MCF 10A (cell line): Measurements from ENCODE around the gene NMD3. TPM values are rescaled to one million over a fixed set of nuclear protein-coding genes. Genes with fewer than 3 reads are reported as not detected.

Experiments
- BruUV-seq: library from RNA; stranded (reverse); fragments of 400-500 nt; replicated peaks from 2 replicates; lab custom pipeline; 2021; lab: Mats Ljungman, UMichigan
- CTCF ChIA-PET: fragments of 300-600 bp; sonication (Branson Sonifier 250); formaldehyde crosslinking; extraction: SDS; loops from one replicate; lab custom pipeline; 2021; ENCODE audit warnings: antibody characterized with exemption, inconsistent platforms; lab: Yijun Ruan, JAX
- POLR2A ChIA-PET: fragments of 300-600, 350-650 bp; sonication (Branson Sonifier 250); formaldehyde crosslinking; extraction: SDS; loops from one replicate; lab custom pipeline; 2020; ENCODE audit warnings: antibody characterized with exemption, inconsistent platforms; lab: Yijun Ruan, JAX
- DNase-seq: peaks from one replicate; pipeline ENCODE4 v3.0.0-alpha.2; 2018; ENCODE audit not compliant: unreplicated experiment
- H3K27ac Mint-ChIP-seq: one replicate; pipeline ENCODE4 v1.8.0; 2022; ENCODE audit warnings: mild to moderate bottlenecking, low read depth, mixed read lengths; ENCODE audit not compliant: unreplicated experiment
- H3K27me3 Mint-ChIP-seq: one replicate; pipeline ENCODE4 v1.8.0; 2022; ENCODE audit warnings: mixed read lengths; ENCODE audit not compliant: insufficient read depth, unreplicated experiment
- H3K36me3 Mint-ChIP-seq: one replicate; pipeline ENCODE4 v1.8.0; 2022; ENCODE audit warnings: mild to moderate bottlenecking, moderate library complexity, mixed read lengths; ENCODE audit not compliant: insufficient read depth, unreplicated experiment
- H3K4me1 Mint-ChIP-seq: one replicate; pipeline ENCODE4 v1.8.0; 2022; ENCODE audit warnings: mixed read lengths; ENCODE audit not compliant: insufficient read depth, unreplicated experiment
- H3K4me3 Mint-ChIP-seq: one replicate; pipeline ENCODE4 v1.8.0; 2022; ENCODE audit warnings: mild to moderate bottlenecking, moderate library complexity, mixed read lengths; ENCODE audit not compliant: unreplicated experiment
- H3K9me3 Mint-ChIP-seq: one replicate; pipeline ENCODE4 v1.8.0; 2022; ENCODE audit warnings: mixed read lengths; ENCODE audit not compliant: unreplicated experiment
- intact Hi-C: fragments of 100-400 bp; cut with micrococcal nuclease; formaldehyde crosslinking; loops from 2 replicates; pipeline ENCODE4 v1.14.1; 2022
- total RNA-seq: library from RNA; stranded (reverse); gene quantifications from 2 replicates; pipeline ENCODE4 v1.2.3, GENCODE V29; 2022
- TF ChIP-seq, protein P1 (sequence below): fragments of 200-600 bp; IDR thresholded peaks from one replicate; pipeline ENCODE4 v1.8.0; 2022; ENCODE audit warnings: antibody characterized with exemption, mild to moderate bottlenecking; ENCODE audit not compliant: unreplicated experiment

Gene NMD3
- total RNA-seq, 1 experiment from 2014 or later: 84.6 TPM

DNA sequence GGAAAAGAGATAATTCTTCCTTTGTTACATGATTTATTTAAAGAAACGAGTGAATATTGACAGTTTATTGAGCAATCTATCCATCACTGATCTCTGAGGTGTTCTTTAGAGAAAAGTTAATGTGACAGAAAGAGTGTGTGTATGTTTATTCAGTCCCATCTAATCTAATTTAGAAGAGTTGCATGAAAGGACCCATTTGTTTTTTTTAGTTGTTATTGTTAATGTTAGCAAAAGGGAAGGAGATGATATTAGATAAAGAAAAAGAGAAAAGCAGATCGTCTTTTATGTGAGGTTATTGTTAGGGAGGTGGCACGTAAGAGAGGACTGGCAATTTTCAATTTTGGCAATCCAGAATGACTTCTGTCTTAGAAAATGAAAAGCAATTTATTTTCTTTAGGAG is 46.5 kb downstream of the NMD3 start:
- no peaks in the 10 kb centered on the region for H3K27me3 Mint-ChIP-seq
- no peak overlapping the region for H3K27ac Mint-ChIP-seq
- TF ChIP-seq, protein P1, sequence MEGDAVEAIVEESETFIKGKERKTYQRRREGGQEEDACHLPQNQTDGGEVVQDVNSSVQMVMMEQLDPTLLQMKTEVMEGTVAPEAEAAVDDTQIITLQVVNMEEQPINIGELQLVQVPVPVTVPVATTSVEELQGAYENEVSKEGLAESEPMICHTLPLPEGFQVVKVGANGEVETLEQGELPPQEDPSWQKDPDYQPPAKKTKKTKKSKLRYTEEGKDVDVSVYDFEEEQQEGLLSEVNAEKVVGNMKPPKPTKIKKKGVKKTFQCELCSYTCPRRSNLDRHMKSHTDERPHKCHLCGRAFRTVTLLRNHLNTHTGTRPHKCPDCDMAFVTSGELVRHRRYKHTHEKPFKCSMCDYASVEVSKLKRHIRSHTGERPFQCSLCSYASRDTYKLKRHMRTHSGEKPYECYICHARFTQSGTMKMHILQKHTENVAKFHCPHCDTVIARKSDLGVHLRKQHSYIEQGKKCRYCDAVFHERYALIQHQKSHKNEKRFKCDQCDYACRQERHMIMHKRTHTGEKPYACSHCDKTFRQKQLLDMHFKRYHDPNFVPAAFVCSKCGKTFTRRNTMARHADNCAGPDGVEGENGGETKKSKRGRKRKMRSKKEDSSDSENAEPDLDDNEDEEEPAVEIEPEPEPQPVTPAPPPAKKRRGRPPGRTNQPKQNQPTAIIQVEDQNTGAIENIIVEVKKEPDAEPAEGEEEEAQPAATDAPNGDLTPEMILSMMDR: no peak
- DNase-seq: no peak
- peaks cover 17% of the 10 kb centered on the region for H3K4me1 Mint-ChIP-seq
- intact Hi-C loops: loop anchor here (5.0 kb wide), 1 partner anchor 45 kb away; the partner anchor contains the start of gene NMD3
- H3K9me3 Mint-ChIP-seq: no peaks in the 10 kb centered on the region
- CTCF ChIA-PET: interaction anchor here (0.6 to 2.0 kb wide), 4 partner anchors 140 to 314 kb away, joined by 3 to 6 read pairs (median 3); no protein-coding TSS in a partner anchor
- POLR2A ChIA-PET: interaction anchor here (1.2 to 1.4 kb wide), 3 partner anchors 24 to 149 kb away, joined by 3 to 5 read pairs (median 3); no protein-coding TSS in a partner anchor
- H3K4me3 Mint-ChIP-seq: no peak overlapping the region
- no TSS peak for BruUV-seq
- H3K36me3 Mint-ChIP-seq: peaks cover 11% of the 10 kb centered on the region

DNA sequence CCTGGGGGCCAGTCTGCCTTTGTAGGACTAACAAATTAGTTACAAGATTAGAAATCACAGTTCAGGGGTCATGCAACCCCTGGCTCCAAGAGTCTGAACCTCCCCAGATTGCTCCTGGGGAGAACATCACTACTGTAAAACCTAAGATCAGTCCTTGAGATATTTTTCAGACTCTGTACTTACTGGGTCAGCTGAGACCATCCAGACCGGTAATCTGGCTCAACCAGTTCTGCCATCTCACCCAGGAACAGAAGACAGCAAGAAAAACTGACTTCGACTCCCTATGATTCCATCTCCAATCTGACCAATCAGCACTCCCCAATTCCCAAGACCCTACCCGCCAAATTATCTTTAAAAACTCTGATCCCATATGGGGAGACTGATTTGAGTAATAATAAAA is 47.5 kb downstream of the NMD3 start:
- no TSS peak for BruUV-seq
- Mint-ChIP-seq H3K27me3 (no peaks in the 10 kb centered on the region), H3K9me3 (no peaks in the 10 kb centered on the region), H3K4me1 (peaks cover 13% of the 10 kb centered on the region), H3K36me3 (peaks cover 4% of the 10 kb centered on the region), H3K27ac (no peak overlapping the region), H3K4me3 (no peak overlapping the region)
- intact Hi-C loops: loop anchor here (5.0 kb wide), 1 partner anchor 46 kb away; the partner anchor contains the start of gene NMD3
- TF ChIP-seq, protein P1: no peak
- CTCF ChIA-PET: interaction anchor here (0.7 to 5.3 kb wide), 2 partner anchors 141 to 561 kb away, joined by 3 to 50 read pairs; no protein-coding TSS in a partner anchor
- POLR2A ChIA-PET: interaction anchor here (0.5 to 1.3 kb wide), 2 partner anchors 81 to 148 kb away, joined by 3 read pairs; no protein-coding TSS in a partner anchor
- no peak for DNase-seq

DNA sequence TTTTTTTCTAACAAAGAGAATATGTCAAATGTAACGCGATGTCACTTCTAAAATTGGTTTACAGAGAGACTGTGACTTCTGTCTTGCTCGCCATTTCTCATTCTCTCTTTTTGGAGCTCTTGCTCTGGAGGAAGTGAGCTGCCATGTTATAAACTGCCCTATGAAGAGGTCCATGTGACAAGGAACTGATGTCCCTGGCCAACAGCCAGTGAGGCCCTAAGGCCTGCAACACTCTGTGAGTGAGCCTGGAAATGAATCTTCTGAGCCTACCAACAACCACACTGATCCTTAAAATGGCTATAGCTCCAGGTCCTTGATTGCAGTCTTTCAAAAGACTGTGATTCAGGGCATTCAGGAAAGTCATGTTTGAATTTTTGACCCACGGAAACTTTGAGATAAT is 49.9 kb downstream of the NMD3 start:
- Mint-ChIP-seq H3K4me1 (peaks cover 9% of the 10 kb centered on the region), H3K27me3 (no peaks in the 10 kb centered on the region), H3K27ac (no peak overlapping the region), H3K36me3 (no peaks in the 10 kb centered on the region), H3K4me3 (no peak overlapping the region), H3K9me3 (no peaks in the 10 kb centered on the region)
- POLR2A ChIA-PET: interaction anchor here (0.6 to 1.6 kb wide), 4 partner anchors 23 to 169 kb away, joined by 3 to 4 read pairs (median 4); no protein-coding TSS in a partner anchor
- no TSS peak for BruUV-seq
- DNase-seq: no peak
- intact Hi-C loops: no loop called here
- TF ChIP-seq, protein P1: no peak
- CTCF ChIA-PET: interaction anchor here (0.6 to 5.3 kb wide), 10 partner anchors 20 to 782 kb away, joined by 3 to 50 read pairs (median 5); no protein-coding TSS in a partner anchor

DNA sequence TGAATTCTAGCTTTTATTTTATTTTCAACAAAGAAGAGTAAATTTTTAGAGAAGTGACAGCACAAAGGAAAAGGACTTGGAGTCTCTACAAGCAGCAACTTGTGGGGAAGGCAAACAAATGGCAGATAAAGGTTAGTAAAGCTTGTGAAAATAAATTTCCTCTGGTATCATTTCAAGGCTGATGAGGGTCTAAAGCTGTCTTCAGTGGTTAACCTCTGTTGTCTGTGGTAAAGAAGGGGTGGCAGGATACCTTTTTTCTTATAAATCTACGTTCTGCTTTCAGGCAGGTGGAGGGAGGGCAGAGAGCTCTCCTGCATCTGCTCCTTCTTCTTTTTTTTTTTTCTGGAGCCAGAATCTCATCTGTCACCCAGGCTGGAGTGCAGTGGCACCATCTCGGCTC is 50.5 kb downstream of the NMD3 start:
- Mint-ChIP-seq H3K27ac (no peak overlapping the region), H3K36me3 (no peaks in the 10 kb centered on the region), H3K9me3 (no peaks in the 10 kb centered on the region), H3K4me3 (no peak overlapping the region), H3K4me1 (peaks cover 9% of the 10 kb centered on the region), H3K27me3 (no peaks in the 10 kb centered on the region)
- TF ChIP-seq, protein P1: no peak
- BruUV-seq: no TSS peak
- ChIA-PET CTCF (interaction anchor here (0.6 to 5.3 kb wide), 13 partner anchors 19 to 585 kb away, joined by 3 to 50 read pairs (median 4); no protein-coding TSS in a partner anchor), POLR2A (interaction anchor here (1.6 kb wide), 1 partner anchor 138 kb away, joined by 4 read pairs; no protein-coding TSS in a partner anchor)
- DNase-seq: no peak
- intact Hi-C loops: no loop called here
